ENCODE measurements around the gene GRIN1. TPM values are rescaled to one million over a fixed set of nuclear protein-coding genes. Genes with fewer than 3 reads are reported as not detected.
A peak's percentile ranks its signal among the peaks of the same experiment; 100 is the strongest.

Gene GRIN1
- polyA plus RNA-seq, 4 donors, result 0.04 to 0.12 TPM; not detected in 2

DNA sequence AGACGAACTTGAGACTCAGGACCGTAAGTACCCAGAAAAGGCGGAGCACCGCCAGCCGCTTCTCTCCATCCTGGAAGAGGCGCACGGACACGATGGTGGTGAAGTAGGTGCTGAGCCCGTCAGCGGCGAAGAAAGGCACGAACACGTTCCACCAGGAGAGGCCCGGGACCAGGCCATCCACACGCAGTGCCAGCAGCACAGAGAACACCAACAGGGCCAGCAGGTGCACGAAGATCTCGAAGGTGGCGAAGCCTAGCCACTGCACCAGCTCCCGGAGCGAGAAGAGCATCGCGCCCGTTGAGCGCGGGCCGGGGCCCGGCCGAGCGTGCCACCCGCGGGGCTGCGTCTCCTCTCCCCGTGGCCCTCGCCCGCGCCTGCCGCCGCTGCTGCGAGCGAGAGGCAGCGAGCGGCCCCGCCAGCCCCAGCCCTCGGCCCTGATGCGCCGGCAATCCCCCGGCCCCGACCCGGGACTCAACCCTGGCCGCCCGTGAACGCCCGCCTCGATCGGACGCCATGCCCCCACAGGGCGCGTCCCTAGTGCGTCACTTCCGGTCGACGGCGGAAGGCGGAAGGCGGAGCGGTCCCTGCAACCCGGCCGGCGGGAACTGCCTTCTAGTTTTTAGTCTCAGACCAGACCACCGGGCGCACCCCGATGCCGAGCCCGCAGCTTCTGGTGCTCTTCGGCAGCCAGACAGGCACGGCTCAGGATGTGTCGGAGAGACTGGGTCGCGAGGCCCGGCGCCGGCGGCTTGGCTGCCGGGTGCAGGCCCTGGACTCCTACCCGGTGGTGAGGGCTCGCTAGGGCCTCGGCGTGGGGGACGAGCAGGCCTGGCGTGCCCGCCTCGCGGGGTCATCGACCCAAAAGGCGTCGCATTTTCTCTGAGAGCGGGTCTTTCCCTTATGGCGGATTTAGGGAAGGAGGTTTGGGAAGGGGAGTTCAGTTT lies 66.4 kb downstream of the GRIN1 start, which contains the start of the genes NDOR1 and TMEM203:
TSS of gene NDOR1 (plus strand) at position 575 of the 944 bp plus-strand sequence. CDS start at position 653, 78 bp downstream.
TSS of gene TMEM203 (minus strand) at position 523 of the 944 bp plus-strand sequence. CDS start at position 289, 234 bp downstream.
- peak; percentile 76 to 89 (median 80) for DNase-seq (ENCODE audit: low read depth in 4 of 4, low spot score in 3 of 4)

DNA sequence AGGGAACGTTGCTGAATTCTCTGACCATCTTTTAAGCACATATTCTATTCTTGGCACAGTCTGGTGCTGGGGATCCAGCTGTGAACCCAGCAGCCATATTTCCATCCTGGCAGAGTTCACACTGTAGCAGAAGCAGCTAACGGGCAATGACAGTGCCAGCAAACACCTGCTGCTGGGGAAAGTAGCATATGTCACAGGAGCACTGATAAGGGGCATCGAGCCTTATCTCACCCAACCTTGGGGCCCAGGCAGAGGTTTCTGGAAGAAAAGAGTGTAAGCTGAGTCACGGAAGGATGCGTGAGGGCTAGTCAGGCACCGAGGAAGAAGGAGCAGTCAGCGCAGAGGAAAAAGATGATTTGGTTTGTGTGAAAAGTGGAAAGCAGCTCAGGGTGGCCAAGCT lies 67.6 kb downstream of the GRIN1 start:
- no peak for DNase-seq (ENCODE audit: low read depth in 4 of 4, low spot score in 3 of 4)

DNA sequence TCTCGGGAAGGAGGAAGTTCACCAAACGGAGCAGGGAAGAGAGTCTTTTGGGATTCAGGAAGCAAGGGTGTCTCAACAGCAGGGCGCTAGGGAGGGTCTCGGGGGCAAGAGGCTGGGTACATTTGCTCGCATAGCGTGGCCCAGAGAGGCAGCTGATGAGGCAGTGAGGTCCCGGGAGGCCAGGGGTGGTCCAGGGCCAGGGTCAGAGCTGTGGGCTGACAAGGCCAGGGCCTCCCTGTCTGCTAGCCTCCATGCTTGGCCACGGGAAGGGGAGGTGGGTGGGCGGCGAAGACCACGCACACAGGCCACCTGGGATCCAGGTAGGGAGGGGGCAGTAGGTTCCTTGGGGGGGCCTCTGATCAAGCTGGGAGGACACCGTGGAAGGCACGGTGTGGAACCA lies 72.6 kb downstream of the GRIN1 start:
- no peak for DNase-seq (ENCODE audit: low read depth in 4 of 4, low spot score in 3 of 4)

DNA sequence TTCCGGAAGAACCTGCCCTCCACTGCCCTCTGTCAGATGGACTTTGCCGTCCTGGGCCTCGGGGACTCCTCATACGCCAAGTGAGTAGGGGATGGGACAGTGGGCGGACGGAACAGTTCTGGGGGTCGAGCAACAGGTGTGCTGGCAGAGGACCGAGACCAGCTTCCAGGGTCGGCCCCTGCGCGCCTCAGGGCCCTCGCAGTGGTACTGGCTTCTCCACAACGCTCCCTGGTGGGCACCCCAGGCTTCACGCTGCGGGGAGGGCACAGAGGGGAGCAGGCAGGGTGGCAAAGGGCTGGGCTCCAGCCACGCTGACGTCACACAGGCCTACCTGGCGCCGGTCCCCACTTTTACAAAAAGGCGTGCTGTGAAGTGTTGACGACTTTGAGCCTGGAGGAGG lies 73.6 kb downstream of the GRIN1 start:
- DNase-seq (ENCODE audit: low read depth in 4 of 4, low spot score in 3 of 4), result no peak

DNA sequence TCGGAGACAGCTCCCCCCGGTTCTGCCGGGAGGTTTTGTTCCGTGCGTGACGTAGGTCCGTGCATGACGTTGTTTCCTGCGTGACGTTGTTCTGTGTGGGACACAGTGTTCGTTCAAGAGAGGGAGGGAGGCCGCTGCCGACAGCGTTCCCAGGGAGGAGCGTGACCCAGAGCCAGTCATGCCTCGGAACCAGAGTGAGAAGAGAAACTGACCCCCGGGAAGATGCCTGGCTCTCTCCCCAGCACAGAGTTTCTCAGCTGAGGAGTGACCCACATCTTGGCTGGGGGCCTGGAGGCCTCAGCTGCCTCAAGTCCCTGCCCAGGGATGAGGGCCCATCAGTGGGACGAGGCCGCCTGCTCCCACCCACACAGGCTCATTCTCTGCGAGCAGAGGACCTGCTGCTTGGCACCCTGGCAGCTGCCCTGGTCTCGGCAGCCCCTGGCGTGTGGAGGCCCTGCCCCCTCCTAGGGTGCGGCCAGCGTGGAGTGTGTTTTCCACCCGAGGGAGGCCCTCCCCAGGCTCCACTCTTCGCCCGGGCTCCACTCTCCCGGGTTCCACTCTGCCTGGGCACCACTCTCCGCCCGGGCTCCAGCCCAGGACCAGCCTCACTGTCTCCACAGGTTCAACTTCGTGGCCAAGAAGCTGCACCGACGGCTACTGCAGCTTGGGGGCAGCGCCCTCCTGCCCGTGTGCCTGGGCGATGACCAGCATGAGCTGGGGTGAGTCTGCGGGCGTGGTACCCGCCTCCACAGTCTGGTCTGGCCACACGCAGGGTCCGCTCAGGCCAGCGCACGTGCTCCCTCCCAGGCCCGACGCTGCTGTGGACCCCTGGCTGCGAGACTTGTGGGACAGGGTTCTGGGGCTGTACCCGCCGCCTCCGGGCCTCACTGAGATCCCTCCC lies 74.5 kb downstream of the GRIN1 start:
- no peak for DNase-seq (ENCODE audit: low read depth in 4 of 4, low spot score in 3 of 4)

DNA sequence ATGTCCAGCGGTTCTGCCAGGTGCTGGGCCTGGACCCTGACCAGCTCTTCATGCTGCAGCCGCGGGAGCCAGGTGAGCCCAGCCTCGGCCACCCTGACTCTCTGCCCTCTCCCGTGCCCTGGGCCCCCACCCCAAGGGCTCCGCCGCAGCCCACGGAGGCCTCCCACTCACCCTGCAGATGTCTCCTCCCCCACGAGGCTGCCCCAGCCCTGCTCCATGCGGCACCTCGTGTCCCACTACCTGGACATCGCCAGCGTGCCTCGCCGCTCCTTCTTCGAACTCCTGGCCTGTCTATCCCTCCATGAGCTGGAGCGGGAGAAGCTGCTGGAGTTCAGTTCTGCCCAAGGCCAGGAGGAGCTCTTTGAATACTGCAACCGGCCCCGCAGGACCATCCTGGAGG lies 75.7 kb downstream of the GRIN1 start:
- DNase-seq (ENCODE audit: low read depth in 4 of 4, low spot score in 3 of 4), result no peak

DNA sequence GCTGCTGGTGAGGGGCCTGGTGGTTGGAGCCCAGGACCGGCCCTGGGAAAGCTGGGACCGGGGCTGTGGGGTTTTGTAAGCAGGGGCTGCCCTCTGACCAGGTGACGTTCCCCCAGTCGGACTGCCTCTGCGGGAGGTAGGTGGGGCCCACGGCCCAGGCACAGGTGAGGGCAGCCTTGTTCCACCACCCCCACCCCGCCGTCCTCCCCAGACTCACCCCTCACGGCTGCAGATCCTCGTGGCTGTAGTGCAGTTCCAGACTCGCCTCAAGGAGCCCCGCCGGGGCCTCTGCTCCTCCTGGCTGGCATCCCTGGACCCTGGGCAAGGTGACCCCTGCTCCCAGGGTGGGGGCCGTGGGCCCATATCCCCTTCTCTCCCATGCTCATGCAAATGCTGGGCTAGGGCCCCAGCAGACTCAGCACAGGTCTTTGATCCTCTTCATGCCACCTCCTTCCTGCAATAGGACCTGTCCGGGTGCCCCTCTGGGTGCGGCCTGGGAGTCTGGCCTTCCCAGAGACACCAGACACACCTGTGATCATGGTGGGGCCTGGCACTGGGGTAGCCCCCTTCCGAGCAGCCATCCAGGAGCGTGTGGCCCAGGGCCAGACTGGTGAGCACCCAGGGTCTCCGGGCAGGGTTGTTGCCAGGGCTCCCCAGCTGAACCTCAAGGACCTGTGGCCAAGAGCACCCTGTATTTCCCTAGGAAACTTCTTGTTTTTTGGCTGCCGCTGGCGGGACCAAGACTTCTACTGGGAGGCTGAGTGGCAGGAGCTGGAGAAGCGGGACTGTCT lies 76.4 kb downstream of the GRIN1 start:
- DNase-seq (ENCODE audit: low read depth in 4 of 4, low spot score in 3 of 4), result no peak

DNA sequence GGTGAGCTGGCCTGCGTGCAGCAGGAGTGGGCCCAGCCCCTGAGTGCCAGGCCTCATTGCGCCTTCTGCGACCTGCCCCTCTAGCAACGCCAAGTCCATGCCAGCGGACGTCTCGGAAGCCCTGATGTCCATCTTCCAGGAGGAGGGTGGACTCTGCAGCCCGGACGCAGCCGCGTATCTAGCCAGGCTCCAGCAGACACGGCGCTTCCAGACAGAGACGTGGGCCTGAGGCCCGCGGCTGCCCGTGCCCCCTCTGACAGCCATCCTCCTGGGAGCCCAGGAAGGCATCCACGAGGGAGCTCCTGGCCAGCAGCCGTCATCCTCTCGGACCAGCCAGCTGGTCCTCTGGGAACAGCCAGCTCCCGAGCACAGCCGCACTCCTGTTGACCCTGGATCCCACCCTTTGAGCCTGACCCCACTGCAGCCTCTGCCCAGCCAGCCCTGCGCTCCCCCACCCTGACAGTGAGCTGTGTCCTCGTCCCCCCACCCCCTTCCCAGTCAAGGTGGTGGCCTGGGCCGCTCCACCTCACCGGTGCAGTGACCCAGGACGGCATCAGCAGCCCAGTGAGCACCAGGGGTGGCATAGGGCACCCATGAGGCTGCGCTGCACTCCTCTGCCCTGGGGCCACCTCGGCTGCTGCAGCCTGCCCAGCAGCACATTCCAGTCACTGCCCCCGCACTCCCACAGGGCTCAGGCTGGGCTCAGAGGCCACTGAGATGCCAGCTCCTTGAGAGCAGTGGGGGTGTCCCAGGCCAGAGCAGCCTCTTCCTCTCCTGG lies 77.4 kb downstream of the GRIN1 start:
- no peak for DNase-seq (ENCODE audit: low read depth in 4 of 4, low spot score in 3 of 4)

DNA sequence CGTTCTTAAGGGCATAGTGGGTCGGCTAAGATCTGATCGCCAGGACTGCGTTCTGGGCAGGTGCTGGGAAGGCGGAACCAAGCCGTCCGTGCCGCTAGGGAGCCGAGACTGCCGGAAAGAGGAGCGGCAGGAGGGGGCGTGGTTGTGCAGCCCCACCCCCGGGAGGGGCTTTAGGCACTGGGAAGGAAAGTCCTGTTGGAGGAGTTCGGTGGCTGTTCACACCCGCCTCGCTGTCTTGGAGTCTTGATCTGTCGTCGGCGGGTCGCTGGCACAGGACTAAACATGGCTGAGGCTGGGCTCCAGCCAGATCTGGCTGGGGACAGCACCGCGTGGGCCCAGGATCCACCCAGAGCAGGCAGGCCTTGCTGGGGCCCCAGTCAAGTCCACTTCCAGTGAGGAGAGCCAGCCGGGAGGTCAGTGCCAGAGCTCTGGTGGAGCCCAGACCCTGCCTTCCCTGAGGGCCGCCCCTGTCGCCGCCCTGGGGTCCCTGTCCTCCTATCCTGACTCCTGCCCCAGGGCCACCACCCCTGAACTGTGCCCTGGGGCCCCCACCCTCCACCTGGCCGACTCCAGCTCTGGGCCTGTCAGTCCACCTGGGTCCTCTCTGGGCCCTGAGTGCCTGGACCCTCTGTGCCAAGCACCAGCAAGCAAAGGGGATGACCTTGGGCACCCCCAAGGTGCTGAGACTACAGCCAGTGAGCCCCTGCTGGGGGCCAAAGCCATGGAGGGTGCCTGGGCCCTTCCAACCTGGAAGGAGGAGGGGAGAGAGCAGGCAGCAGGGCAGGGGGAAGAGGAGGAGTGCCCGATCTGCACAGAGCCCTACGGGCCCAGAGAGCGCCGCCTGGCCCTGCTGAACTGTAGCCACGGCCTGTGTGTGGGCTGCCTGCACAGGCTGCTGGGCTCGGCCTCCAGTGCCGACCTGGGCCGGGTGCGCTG lies 78.6 kb downstream of the GRIN1 start:
- DNase-seq (ENCODE audit: low read depth in 4 of 4, low spot score in 3 of 4), result no peak

DNA sequence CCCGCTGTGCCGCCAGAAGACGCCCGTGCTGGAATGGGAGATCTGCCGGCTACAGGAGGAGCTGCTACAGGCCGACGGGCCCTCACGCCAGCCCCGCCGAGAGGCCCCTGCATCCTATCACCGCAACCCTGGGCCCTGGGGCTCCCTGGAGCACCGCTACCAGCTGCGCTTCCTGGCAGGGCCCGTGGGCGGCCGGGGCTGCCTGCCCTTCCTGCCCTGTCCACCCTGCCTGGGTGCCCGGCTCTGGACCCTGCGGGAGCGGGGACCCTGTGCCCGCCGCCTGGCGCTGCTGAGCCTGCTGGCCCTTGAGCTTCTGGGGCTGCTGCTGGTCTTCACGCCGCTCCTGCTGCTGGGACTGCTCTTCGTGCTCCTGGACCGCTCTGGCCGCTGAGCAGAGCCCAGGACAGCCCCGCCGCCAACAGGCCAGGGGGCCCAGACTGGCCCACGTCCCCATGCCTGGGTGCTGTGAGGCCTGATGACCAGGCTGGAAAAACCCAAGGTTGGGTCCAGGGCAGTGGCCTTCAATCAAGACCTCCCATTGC lies 79.3 kb downstream of the GRIN1 start:
- no peak for DNase-seq (ENCODE audit: low read depth in 4 of 4, low spot score in 3 of 4)

Other genes with a start within 250 kb of the GRIN1 start
- 10 to 100 TPM; 38.7 to 67.9 (median 43.5) TPM for gene FBXW5, start 194.4 kb upstream of the GRIN1 start, polyA plus RNA-seq (ENCODE audit: insufficient read length in 4 of 4)
- gene C8G, start 193.9 kb upstream of the GRIN1 start, polyA plus RNA-seq (ENCODE audit: insufficient read length in 4 of 4), result 1 to 10 TPM in 2 of 4 donors, under 1 TPM in 2; 0.36 to 1.1 (median 0.90) TPM
- 10 to 100 TPM; 21.8 to 36.8 (median 29.4) TPM for gene LCN12, start 186.9 kb upstream of the GRIN1 start, polyA plus RNA-seq (ENCODE audit: insufficient read length in 4 of 4)
- gene PTGDS, start 161.7 kb upstream of the GRIN1 start, polyA plus RNA-seq (ENCODE audit: insufficient read length in 4 of 4), result 100 to 1,000 TPM in 1 of 4 donors, 10 to 100 TPM in 3; 27.8 to 104 (median 33.5) TPM
- under 1 TPM; 0.08 to 0.35 (median 0.19) TPM for gene LCNL1, start 156.2 kb upstream of the GRIN1 start, polyA plus RNA-seq (ENCODE audit: insufficient read length in 4 of 4)
- gene PAXX, start 146.7 kb upstream of the GRIN1 start, polyA plus RNA-seq (ENCODE audit: insufficient read length in 4 of 4), result 10 to 100 TPM; 26.9 to 46.1 (median 31.5) TPM
- gene CLIC3, start 142.6 kb upstream of the GRIN1 start, polyA plus RNA-seq (ENCODE audit: insufficient read length in 4 of 4), result 1 to 10 TPM in 1 of 4 donors, under 1 TPM in 3; 0.28 to 1.2 (median 0.50) TPM
- gene ABCA2, start 110.9 kb upstream of the GRIN1 start, polyA plus RNA-seq (ENCODE audit: insufficient read length in 4 of 4), result 10 to 100 TPM; 33.3 to 57.9 (median 40.2) TPM
- under 1 TPM in 2 of 4 donors, not detected in 2; 0.04 to 0.11 TPM for gene FUT7, start 107.1 kb upstream of the GRIN1 start, polyA plus RNA-seq (ENCODE audit: insufficient read length in 4 of 4)
- 10 to 100 TPM; 22.8 to 47.1 (median 26.5) TPM for gene NPDC1, start 93.0 kb upstream of the GRIN1 start, polyA plus RNA-seq (ENCODE audit: insufficient read length in 4 of 4)
- 1 to 10 TPM; 3.4 to 7.4 (median 4.2) TPM for gene ENTPD2, start 85.1 kb upstream of the GRIN1 start, polyA plus RNA-seq (ENCODE audit: insufficient read length in 4 of 4)
- 1 to 10 TPM; 5.4 to 9.5 (median 6.0) TPM for gene SAPCD2, start 68.6 kb upstream of the GRIN1 start, polyA plus RNA-seq (ENCODE audit: insufficient read length in 4 of 4)
- 1 to 10 TPM; 4.6 to 6.6 (median 5.6) TPM for gene UAP1L1, start 61.6 kb upstream of the GRIN1 start, polyA plus RNA-seq (ENCODE audit: insufficient read length in 4 of 4)
- 10 to 100 TPM; 46.4 to 62.2 (median 53.4) TPM for gene MAN1B1, start 52.2 kb upstream of the GRIN1 start, polyA plus RNA-seq (ENCODE audit: insufficient read length in 4 of 4)
- gene DPP7, start 24.4 kb upstream of the GRIN1 start, polyA plus RNA-seq (ENCODE audit: insufficient read length in 4 of 4), result 10 to 100 TPM in 3 of 4 donors, 1 to 10 TPM in 1; 9.7 to 41.8 (median 18.2) TPM
- under 1 TPM in 1 of 4 donors, not detected in 3; 0.16 TPM for gene LRRC26, start 30.9 kb downstream of the GRIN1 start, polyA plus RNA-seq (ENCODE audit: insufficient read length in 4 of 4)
- gene TMEM210, start 32.9 kb downstream of the GRIN1 start, polyA plus RNA-seq (ENCODE audit: insufficient read length in 4 of 4), result not detected
- 10 to 100 TPM; 37.1 to 50.4 (median 40.9) TPM for gene ANAPC2, start 49.4 kb downstream of the GRIN1 start, polyA plus RNA-seq (ENCODE audit: insufficient read length in 4 of 4)
- gene SSNA1, start 49.5 kb downstream of the GRIN1 start, polyA plus RNA-seq (ENCODE audit: insufficient read length in 4 of 4), result 10 to 100 TPM; 42.7 to 70.4 (median 47.7) TPM
- gene TPRN, start 61.6 kb downstream of the GRIN1 start, polyA plus RNA-seq (ENCODE audit: insufficient read length in 4 of 4), result 10 to 100 TPM; 12.9 to 18.6 (median 14.1) TPM
- gene TMEM203, start 66.5 kb downstream of the GRIN1 start, polyA plus RNA-seq (ENCODE audit: insufficient read length in 4 of 4), result 10 to 100 TPM; 44.6 to 49.8 (median 47.4) TPM
- gene NDOR1, start 66.5 kb downstream of the GRIN1 start, polyA plus RNA-seq (ENCODE audit: insufficient read length in 4 of 4), result 10 to 100 TPM; 10.0 to 16.0 (median 10.9) TPM
- 10 to 100 TPM in 2 of 4 donors, 1 to 10 TPM in 2; 7.9 to 16.3 (median 10.1) TPM for gene RNF208, start 83.1 kb downstream of the GRIN1 start, polyA plus RNA-seq (ENCODE audit: insufficient read length in 4 of 4)
- gene CYSRT1, start 86.0 kb downstream of the GRIN1 start, polyA plus RNA-seq (ENCODE audit: insufficient read length in 4 of 4), result 10 to 100 TPM in 2 of 4 donors, 1 to 10 TPM in 2; 4.9 to 14.2 (median 10.8) TPM
- 10 to 100 TPM in 1 of 4 donors, 1 to 10 TPM in 3; 5.1 to 14.5 (median 9.7) TPM for gene RNF224, start 88.3 kb downstream of the GRIN1 start, polyA plus RNA-seq (ENCODE audit: insufficient read length in 4 of 4)
- gene SLC34A3, start 91.7 kb downstream of the GRIN1 start, polyA plus RNA-seq (ENCODE audit: insufficient read length in 4 of 4), result 10 to 100 TPM in 1 of 4 donors, 1 to 10 TPM in 3; 4.7 to 11.9 (median 7.3) TPM
- 100 to 1,000 TPM; 343 to 454 (median 348) TPM for gene TUBB4B, start 102.1 kb downstream of the GRIN1 start, polyA plus RNA-seq (ENCODE audit: insufficient read length in 4 of 4)
- 1 to 10 TPM; 1.7 to 2.3 (median 1.8) TPM for gene STPG3, start 112.1 kb downstream of the GRIN1 start, polyA plus RNA-seq (ENCODE audit: insufficient read length in 4 of 4)
- 10 to 100 TPM; 46.6 to 69.7 (median 51.2) TPM for gene NELFB, start 116.2 kb downstream of the GRIN1 start, polyA plus RNA-seq (ENCODE audit: insufficient read length in 4 of 4)
- gene TOR4A, start 138.6 kb downstream of the GRIN1 start, polyA plus RNA-seq (ENCODE audit: insufficient read length in 4 of 4), result 1 to 10 TPM; 3.6 to 10.0 (median 4.9) TPM
- gene NRARP, start 163.1 kb downstream of the GRIN1 start, polyA plus RNA-seq (ENCODE audit: insufficient read length in 4 of 4), result 10 to 100 TPM in 1 of 4 donors, 1 to 10 TPM in 3; 6.6 to 10.1 (median 6.7) TPM

All from right renal pelvis (tissue), 4 donors.